SK-N-MC (cell line): Measurements from ENCODE around the gene EBNA1BP2.

Experiments used
- EZH2 ChIP-seq: fragments of 200-600 bp; sonication (generic); IDR thresholded peaks from one replicate; pipeline ENCODE4 v1.6.1; 2017; ENCODE audit warnings: antibody characterized with exemption
- FOXP2 ChIP-seq: optimal IDR thresholded peaks from 2 replicates; pipeline ENCODE3; 2011; ENCODE audit warnings: mild to moderate bottlenecking, moderate library complexity; ENCODE audit not compliant: insufficient read depth; ENCODE audit errors: extremely low read length, control extremely low read depth
- POLR2AphosphoS5 ChIP-seq: IDR thresholded peaks from 2 replicates; pipeline ENCODE4 v1.6.1; 2012; ENCODE audit warnings: mild to moderate bottlenecking, low read depth, low read length, borderline replicate concordance

- TF ChIP-seq EZH2 (no peak), POLR2AphosphoS5 (no peak), FOXP2 (no peak)
Observed at GRCh38 chr1:43171312-43171875, 696 bp downstream of the EBNA1BP2 start.
